OCI-LY7 (cell line): ENCODE data around the gene KRTAP10-5. TPM values are rescaled to one million over a fixed set of nuclear protein-coding genes. Genes with fewer than 3 reads are reported as not detected.

Experiments used
- BruUV-seq: library from RNA; stranded (reverse); fragments of 400-500 nt; replicated peaks from 2 replicates; lab custom pipeline; 2021; lab: Mats Ljungman, UMichigan
- CTCF ChIA-PET: fragments of 300-600 bp; sonication (Branson Sonifier 250); formaldehyde crosslinking; loops from one replicate; lab custom pipeline; 2022; ENCODE audit warnings: antibody characterized with exemption; ENCODE audit not compliant: unreplicated experiment; lab: Charles Lee
- POLR2A ChIA-PET: fragments of 300-600 bp; sonication (Branson Sonifier 250); formaldehyde crosslinking; loops from one replicate; lab custom pipeline; 2022; ENCODE audit warnings: antibody characterized with exemption; lab: Charles Lee
- DNase-seq: peaks from one replicate; pipeline ENCODE4 v3.0.0-alpha.2; 2015; ENCODE audit warnings: low spot score
- H2AFZ ChIP-seq: fragments of 200-600 bp; sonication (generic), shearing (Covaris generic); 2 replicates; pipeline ENCODE4 v1.6.1; 2014; ENCODE audit warnings: mild to moderate bottlenecking, antibody characterized with exemption, low read length, moderate library complexity
- H3K27ac ChIP-seq: fragments of 200-600 bp; sonication (generic); 2 replicates; pipeline ENCODE4 v1.5.1; 2014; ENCODE audit warnings: mixed run types, low read depth, mild to moderate bottlenecking, moderate library complexity, low read length, inconsistent platforms; ENCODE audit not compliant: poor library complexity, severe bottlenecking
- H3K36me3 ChIP-seq: fragments of 200-600 bp; sonication (generic); 2 replicates; pipeline ENCODE4 v1.6.1; 2014; ENCODE audit warnings: mild to moderate bottlenecking, antibody characterized with exemption, low read length, moderate library complexity, mixed read lengths; ENCODE audit not compliant: insufficient read depth
- H3K4me1 ChIP-seq: fragments of 200-600 bp; sonication (generic); 2 replicates; pipeline ENCODE4 v1.5.1; 2014; ENCODE audit warnings: mild to moderate bottlenecking, low read length; ENCODE audit not compliant: insufficient read depth, poor library complexity, severe bottlenecking
- H3K4me2 ChIP-seq: fragments of 200-600 bp; sonication (generic); 2 replicates; pipeline ENCODE4 v1.6.1; 2014; ENCODE audit warnings: mild to moderate bottlenecking, low read length
- H3K4me3 ChIP-seq: fragments of 200-600 bp; sonication (generic); 2 replicates; pipeline ENCODE4 v1.5.1; 2014; ENCODE audit warnings: mild to moderate bottlenecking, low read depth, low read length; ENCODE audit not compliant: poor library complexity, severe bottlenecking
- H3K79me2 ChIP-seq: fragments of 200-600 bp; sonication (generic); 2 replicates; pipeline ENCODE4 v1.6.1; 2016; ENCODE audit warnings: low read depth, mild to moderate bottlenecking, low read length, moderate library complexity, mixed read lengths; ENCODE audit not compliant: insufficient read depth
- H3K9me2 ChIP-seq: fragments of 200-600 bp; sonication (generic); 2 replicates; pipeline ENCODE4 v1.6.1; 2016; ENCODE audit warnings: mild to moderate bottlenecking, low read length, mixed read lengths; ENCODE audit not compliant: insufficient read depth
- H3K9me3 ChIP-seq: fragments of 200-600 bp; sonication (generic); 2 replicates; pipeline ENCODE4 v1.6.1; 2014; ENCODE audit warnings: mild to moderate bottlenecking, mixed run types, low read length, mixed read lengths
- H4K20me1 ChIP-seq: fragments of 200-600 bp; sonication (generic); 2 replicates; pipeline ENCODE4 v1.6.1; 2014; ENCODE audit warnings: mild to moderate bottlenecking, antibody characterized with exemption, low read length, moderate library complexity, mixed read lengths; ENCODE audit not compliant: insufficient read depth
- CTCF ChIP-seq: fragments of 200-600 bp; sonication (generic); conservative IDR thresholded peaks from 2 replicates; pipeline ENCODE4 v1.5.1; 2014; ENCODE audit warnings: mild to moderate bottlenecking, antibody characterized with exemption, low read length, moderate library complexity, mixed read lengths
- EZH2phosphoT487 ChIP-seq: fragments of 200-600 bp; sonication (generic); IDR thresholded peaks from 2 replicates; pipeline ENCODE4 v1.6.1; 2018; ENCODE audit warnings: low read depth, borderline replicate concordance, mild to moderate bottlenecking, mixed run types, antibody characterized with exemption, low read length, moderate library complexity, mixed read lengths
- intact Hi-C: fragments of 100-400 bp; cut with micrococcal nuclease; formaldehyde crosslinking; loops from one replicate; pipeline ENCODE4 v1.10.0; 2022; ENCODE audit not compliant: unreplicated experiment
- total RNA-seq, 2 experiments: library from RNA; depleted of rRNA in 1 of 2; stranded (reverse); fragments of >200 nt in 1 of 2; shearing (Covaris generic) in 1 of 2; gene quantifications; 2 replicates each; pipeline ENCODE4 v1.2.3, GENCODE V29; 2014 to 2022

KRTAP10-5 gene
- total RNA-seq, 2 experiments from 2014 or later, result not detected

DNA sequence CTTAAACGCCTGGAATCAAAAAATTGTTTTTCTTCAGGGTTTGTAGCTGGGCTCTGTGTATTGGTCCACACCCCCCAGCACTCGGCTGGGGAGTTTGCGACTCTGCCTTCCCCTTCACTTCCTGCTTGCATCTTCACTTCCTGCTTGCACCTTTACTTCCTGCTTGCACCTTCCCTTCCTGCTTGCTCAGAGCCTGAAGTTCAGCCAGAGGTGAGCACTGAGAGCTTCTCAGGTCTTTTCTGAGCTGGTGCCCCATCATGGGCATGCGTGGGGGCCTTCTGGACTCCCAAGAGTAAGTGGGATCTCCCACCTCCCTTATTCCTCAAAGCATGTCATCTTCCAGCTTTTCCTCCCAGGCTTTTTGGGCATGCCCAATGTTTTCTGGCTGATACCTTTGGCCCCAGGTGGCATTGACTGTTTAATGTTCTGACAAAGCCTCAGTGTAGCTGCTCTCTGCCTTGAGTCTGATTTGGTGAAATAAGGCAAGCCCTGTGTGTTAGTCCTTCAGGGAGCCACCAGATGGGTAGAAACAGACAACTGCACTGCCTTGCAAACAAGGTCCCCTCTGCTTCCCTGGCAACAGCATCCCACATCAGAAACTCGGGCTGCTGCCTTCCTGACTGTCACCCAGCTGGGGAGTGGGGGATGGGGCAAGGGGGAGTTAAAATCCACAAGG lies 32.6 kb downstream of the KRTAP10-5 start:
- H4K20me1 ChIP-seq, result no peaks in the 10 kb centered on the region
- POLR2A ChIA-PET, result interaction anchor here (0.6 to 1.3 kb wide), 3 partner anchors 11 to 101 kb away, joined by 3 to 5 read pairs (median 3); no protein-coding TSS in a partner anchor
- H3K9me2 ChIP-seq, result no peaks in the 10 kb centered on the region
- no peaks in the 10 kb centered on the region for H3K36me3 ChIP-seq
- peak overlapping the region; percentile 72 for H2AFZ ChIP-seq
- DNase-seq, result peak; percentile 24
- H3K4me3 ChIP-seq, result no peak overlapping the region
- H3K27ac ChIP-seq, result no peak overlapping the region
- no peaks in the 10 kb centered on the region for H3K79me2 ChIP-seq
- peaks cover 18% of the 10 kb centered on the region for H3K9me3 ChIP-seq
- no TSS peak for BruUV-seq
- TF ChIP-seq EZH2phosphoT487 (no peak), CTCF (no peak)
- intact Hi-C loops, result no loop called here
- CTCF ChIA-PET, result no interaction called here
- H3K4me2 ChIP-seq, result no peak overlapping the region
- peaks cover 7% of the 10 kb centered on the region for H3K4me1 ChIP-seq

DNA sequence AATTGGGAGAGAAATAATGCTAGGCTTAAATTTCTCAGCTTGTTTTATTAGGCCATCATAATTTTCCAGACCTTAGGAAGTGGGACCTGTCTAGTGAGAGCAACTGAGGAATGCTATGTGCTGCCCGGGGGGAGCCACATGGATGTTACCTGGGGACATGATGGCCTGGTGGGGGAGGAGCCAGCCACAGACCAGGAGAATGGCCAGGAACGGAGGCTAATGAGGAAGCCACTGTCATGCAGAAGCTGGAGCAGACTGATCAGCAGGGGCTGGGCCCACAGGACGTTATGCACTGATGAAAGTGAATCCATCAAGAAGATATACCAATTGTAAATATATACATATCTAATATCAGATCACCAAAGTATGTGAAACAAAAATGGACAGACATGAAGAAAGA lies 35.8 kb downstream of the KRTAP10-5 start:
- Histone ChIP-seq H3K36me3 (no peaks in the 10 kb centered on the region), H2AFZ (no peak overlapping the region), H3K9me3 (peaks cover 20% of the 10 kb centered on the region), H3K4me1 (peaks cover 7% of the 10 kb centered on the region), H4K20me1 (no peaks in the 10 kb centered on the region), H3K79me2 (no peaks in the 10 kb centered on the region), H3K27ac (no peak overlapping the region), H3K4me2 (no peak overlapping the region), H3K4me3 (no peak overlapping the region), H3K9me2 (no peaks in the 10 kb centered on the region)
- intact Hi-C loops, result no loop called here
- BruUV-seq, result no TSS peak
- no peak for DNase-seq
- TF ChIP-seq CTCF, result no peak
- no peak for TF ChIP-seq EZH2phosphoT487
- POLR2A ChIA-PET, result no interaction called here
- CTCF ChIA-PET, result no interaction called here

DNA sequence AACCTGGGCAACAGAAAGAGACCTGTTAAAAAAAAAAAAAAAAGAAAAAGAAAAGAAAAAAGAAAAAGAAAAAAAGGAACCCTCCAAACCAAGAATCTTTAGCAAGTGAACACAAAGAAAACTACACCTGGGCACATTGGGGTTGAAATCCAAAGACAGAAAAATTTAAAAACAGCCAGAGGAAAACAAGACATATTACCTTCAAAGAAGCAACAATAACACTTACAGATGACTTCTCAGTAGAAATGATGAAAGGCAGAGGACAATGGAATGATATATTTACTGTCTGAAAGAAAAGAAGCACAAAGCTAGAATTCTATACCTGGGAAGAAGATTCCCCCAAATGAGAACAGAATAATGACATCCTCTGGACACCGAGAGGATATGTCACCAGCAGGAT lies 37.7 kb downstream of the KRTAP10-5 start:
- no peaks in the 10 kb centered on the region for H3K36me3 ChIP-seq
- TF ChIP-seq EZH2phosphoT487, result no peak
- no peak for TF ChIP-seq CTCF
- POLR2A ChIA-PET, result no interaction called here
- H3K9me2 ChIP-seq, result no peaks in the 10 kb centered on the region
- no peak overlapping the region for H3K4me2 ChIP-seq
- CTCF ChIA-PET, result no interaction called here
- peaks cover 20% of the 10 kb centered on the region for H3K9me3 ChIP-seq
- H3K4me3 ChIP-seq, result no peak overlapping the region
- no peak overlapping the region for H3K27ac ChIP-seq
- no peak overlapping the region for H2AFZ ChIP-seq
- H4K20me1 ChIP-seq, result no peaks in the 10 kb centered on the region
- intact Hi-C loops, result no loop called here
- peaks cover 5% of the 10 kb centered on the region for H3K4me1 ChIP-seq
- no peak for DNase-seq
- no peaks in the 10 kb centered on the region for H3K79me2 ChIP-seq
- no TSS peak for BruUV-seq
